ENCODE results near the gene ROR1.

The ROR1 gene

GRCh38 chr1:64183395-64184002, 409.7 kb downstream of the ROR1 start:
- Histone ChIP-seq H3K4me1 (peaks cover 6% of the 10 kb centered on the region), H3K9me3 (no peaks in the 10 kb centered on the region), H3K4me3 (ENCODE audit: low read depth, low read length) (no peak overlapping the region), H3K27me3 (no peaks in the 10 kb centered on the region), H3K36me3 (no peaks in the 10 kb centered on the region)
- no peak for TF ChIP-seq CTCF (IDR thresholded peaks at IDR 0.05; ENCODE audit: low read depth, low read length)
- DNase-seq = peak; percentile 24

- Histone ChIP-seq H3K9me3 (no peaks in the 10 kb centered on the region), H3K4me3 (ENCODE audit: low read depth, low read length) (no peak overlapping the region), H3K4me1 (peaks cover 6% of the 10 kb centered on the region), H3K27me3 (no peaks in the 10 kb centered on the region), H3K36me3 (no peaks in the 10 kb centered on the region)
- DNase-seq = no peak
- no peak for TF ChIP-seq CTCF (IDR thresholded peaks at IDR 0.05; ENCODE audit: low read depth, low read length)
Observed at GRCh38 chr1:64184003-64184440, 410.2 kb downstream of the ROR1 start.

- Histone ChIP-seq H3K4me1 (peaks cover 6% of the 10 kb centered on the region), H3K4me3 (ENCODE audit: low read depth, low read length) (no peak overlapping the region), H3K9me3 (no peaks in the 10 kb centered on the region), H3K36me3 (no peaks in the 10 kb centered on the region), H3K27me3 (no peaks in the 10 kb centered on the region)
- DNase-seq = no peak
- TF ChIP-seq CTCF (IDR thresholded peaks at IDR 0.05; ENCODE audit: low read depth, low read length) = no peak
Observed at GRCh38 chr1:64186138-64186897, 412.5 kb downstream of the ROR1 start.

- no peak for TF ChIP-seq CTCF (IDR thresholded peaks at IDR 0.05; ENCODE audit: low read depth, low read length)
- peaks cover 3% of the 10 kb centered on the region for H3K4me1 ChIP-seq
- DNase-seq = no peak
Observed at GRCh38 chr1:64186898-64187280, 413.1 kb downstream of the ROR1 start.

GRCh38 chr1:64187646-64188045, 413.8 kb downstream of the ROR1 start:
- no peaks in the 10 kb centered on the region; the same call in 1 of the 2 replicates for H3K4me1 ChIP-seq
- H3K4me3 ChIP-seq (ENCODE audit: low read depth, low read length) = no peak overlapping the region
- no peaks in the 10 kb centered on the region for H3K9me3 ChIP-seq
- no peaks in the 10 kb centered on the region for H3K36me3 ChIP-seq
- no peak for TF ChIP-seq CTCF (IDR thresholded peaks at IDR 0.05; ENCODE audit: low read depth, low read length)
- no peaks in the 10 kb centered on the region for H3K27me3 ChIP-seq
- no peak for DNase-seq

More at GRCh38 chr1:64186898-64187280, 413.1 kb downstream of the ROR1 start:
- Histone ChIP-seq H3K9me3 (no peaks in the 10 kb centered on the region), H3K27me3 (no peaks in the 10 kb centered on the region), H3K36me3 (no peaks in the 10 kb centered on the region), H3K4me3 (ENCODE audit: low read depth, low read length) (no peak overlapping the region)

- Histone ChIP-seq H3K36me3 (no peaks in the 10 kb centered on the region), H3K4me1 (no peaks in the 10 kb centered on the region; the same call in 1 of the 2 replicates), H3K4me3 (ENCODE audit: low read depth, low read length) (no peak overlapping the region), H3K9me3 (no peaks in the 10 kb centered on the region), H3K27me3 (no peaks in the 10 kb centered on the region)
- TF ChIP-seq CTCF (IDR thresholded peaks at IDR 0.05; ENCODE audit: low read depth, low read length) = no peak
- no peak for DNase-seq
Observed at GRCh38 chr1:64192290-64192689, 418.5 kb downstream of the ROR1 start.
